ENCODE data around the gene TJP3.

The TJP3 gene

GRCh38 chr19:3673506-3674439 is 34.4 kb upstream of the TJP3 start:
- peaks cover 15% of the 10 kb centered on the region for H3K4me1 ChIP-seq (ENCODE audit: control insufficient read depth, low read length)
- TF ChIP-seq EZH2phosphoT487 (IDR thresholded peaks at IDR 0.05; ENCODE audit: borderline replicate concordance, low read length) (no peak), CTCF (IDR thresholded peaks at IDR 0.05; ENCODE audit: low read depth, low read length, poor library complexity, severe bottlenecking) (no peak)
- H3K4me3 ChIP-seq (ENCODE audit: low read length), result no peak overlapping the region
- no peaks in the 10 kb centered on the region for H3K9me3 ChIP-seq (ENCODE audit: control insufficient read depth, insufficient read depth, low read length)
- H3K27ac ChIP-seq (ENCODE audit: low read depth, low read length), result no peak overlapping the region
- H4K20me1 ChIP-seq (ENCODE audit: control insufficient read depth, insufficient read depth, low read depth, low read length), result peaks cover 10% of the 10 kb centered on the region
- no peaks in the 10 kb centered on the region for H3F3A ChIP-seq (ENCODE audit: control insufficient read depth, insufficient read depth)
- peaks cover 21% of the 10 kb centered on the region for H3K27me3 ChIP-seq (ENCODE audit: control insufficient read depth, low read length)
- H3K79me2 ChIP-seq (ENCODE audit: control insufficient read depth, low read length), result no peaks in the 10 kb centered on the region
- no peaks in the 10 kb centered on the region for H3K9me2 ChIP-seq (replicated peaks; ENCODE audit: control insufficient read depth, low read length)
- H3K36me3 ChIP-seq (ENCODE audit: control insufficient read depth, low read length), result no peaks in the 10 kb centered on the region
- H3K4me2 ChIP-seq (ENCODE audit: low read length), result no peak overlapping the region

- H3K27me3 ChIP-seq (ENCODE audit: control insufficient read depth, low read length), result peaks cover 21% of the 10 kb centered on the region
- H3K27ac ChIP-seq (ENCODE audit: low read depth, low read length), result no peak overlapping the region
- peaks cover 15% of the 10 kb centered on the region for H3K4me1 ChIP-seq (ENCODE audit: control insufficient read depth, low read length)
- no peaks in the 10 kb centered on the region for H3K36me3 ChIP-seq (ENCODE audit: control insufficient read depth, low read length)
- H3K79me2 ChIP-seq (ENCODE audit: control insufficient read depth, low read length), result no peaks in the 10 kb centered on the region
- H3K9me3 ChIP-seq (ENCODE audit: control insufficient read depth, insufficient read depth, low read length), result no peaks in the 10 kb centered on the region
- no peaks in the 10 kb centered on the region for H3K9me2 ChIP-seq (replicated peaks; ENCODE audit: control insufficient read depth, low read length)
- no peak overlapping the region for H3K4me2 ChIP-seq (ENCODE audit: low read length)
- H3K4me3 ChIP-seq (ENCODE audit: low read length), result no peak overlapping the region
- no peaks in the 10 kb centered on the region for H3F3A ChIP-seq (ENCODE audit: control insufficient read depth, insufficient read depth)
- peaks cover 10% of the 10 kb centered on the region for H4K20me1 ChIP-seq (ENCODE audit: control insufficient read depth, insufficient read depth, low read depth, low read length)
- no peak for TF ChIP-seq CTCF (IDR thresholded peaks at IDR 0.05; ENCODE audit: low read depth, low read length, poor library complexity, severe bottlenecking)
- TF ChIP-seq EZH2phosphoT487 (IDR thresholded peaks at IDR 0.05; ENCODE audit: borderline replicate concordance, low read length), result no peak
Measured at GRCh38 chr19:3674784-3675543, 33.2 kb upstream of the TJP3 start.

GRCh38 chr19:3678188-3678587 is 30.0 kb upstream of the TJP3 start:
- H3K27me3 ChIP-seq (ENCODE audit: control insufficient read depth, low read length), result no peaks in the 10 kb centered on the region
- no peaks in the 10 kb centered on the region; the same call in 1 of the 2 replicates for H3K79me2 ChIP-seq (ENCODE audit: control insufficient read depth, low read length)
- H3F3A ChIP-seq (ENCODE audit: control insufficient read depth, insufficient read depth), result no peaks in the 10 kb centered on the region
- no peak overlapping the region for H3K4me2 ChIP-seq (ENCODE audit: low read length)
- H3K4me3 ChIP-seq (ENCODE audit: low read length), result no peak overlapping the region
- H3K4me1 ChIP-seq (ENCODE audit: control insufficient read depth, low read length), result peaks cover 3% of the 10 kb centered on the region
- H4K20me1 ChIP-seq (ENCODE audit: control insufficient read depth, insufficient read depth, low read depth, low read length), result peaks cover 7% of the 10 kb centered on the region
- no peaks in the 10 kb centered on the region for H3K9me2 ChIP-seq (replicated peaks; ENCODE audit: control insufficient read depth, low read length)
- H3K27ac ChIP-seq (ENCODE audit: low read depth, low read length), result no peak overlapping the region
- no peaks in the 10 kb centered on the region for H3K36me3 ChIP-seq (ENCODE audit: control insufficient read depth, low read length)
- H3K9me3 ChIP-seq (ENCODE audit: control insufficient read depth, insufficient read depth, low read length), result no peaks in the 10 kb centered on the region
- TF ChIP-seq EZH2phosphoT487 (IDR thresholded peaks at IDR 0.05; ENCODE audit: borderline replicate concordance, low read length) (no peak), CTCF (IDR thresholded peaks at IDR 0.05; ENCODE audit: low read depth, low read length, poor library complexity, severe bottlenecking) (no peak)

Measured in DOHH2 (cell line).